DMS53 treated with DMSO at 0.1 percent for 48 hours (cell line): ENCODE measurements around the gene ANKHD1.

Source experiments
- DNase-seq: peaks from one replicate; lab custom pipeline; 2025; ENCODE audit not compliant: unreplicated experiment; lab: John Stamatoyannopoulos, UW

The ANKHD1 gene

GRCh38 chr5:140587495-140587894, 185.9 kb downstream of the ANKHD1 start:
- DNase-seq, result no peak

- DNase-seq, result no peak
Measured at GRCh38 chr5:140588311-140589070, 186.9 kb downstream of the ANKHD1 start.
